Stimulated activated CD4-positive, alpha-beta T cell treated with anti-CD3 and anti-CD28 coated beads, Interleukin-4, amount 100 ng/mL, for 24 hours (primary cell): Measurements from ENCODE around the gene BCKDK.
A peak's percentile ranks its signal among the peaks of the same experiment; 100 is the strongest.

ENCODE experiments used
- DNase-seq: peaks from one replicate; pipeline ENCODE4 v3.0.0-alpha.2; 2020

Gene BCKDK

GRCh38 chr16:31080756-31081419, 27.3 kb upstream of the BCKDK start:
- DNase-seq = no peak

DNA sequence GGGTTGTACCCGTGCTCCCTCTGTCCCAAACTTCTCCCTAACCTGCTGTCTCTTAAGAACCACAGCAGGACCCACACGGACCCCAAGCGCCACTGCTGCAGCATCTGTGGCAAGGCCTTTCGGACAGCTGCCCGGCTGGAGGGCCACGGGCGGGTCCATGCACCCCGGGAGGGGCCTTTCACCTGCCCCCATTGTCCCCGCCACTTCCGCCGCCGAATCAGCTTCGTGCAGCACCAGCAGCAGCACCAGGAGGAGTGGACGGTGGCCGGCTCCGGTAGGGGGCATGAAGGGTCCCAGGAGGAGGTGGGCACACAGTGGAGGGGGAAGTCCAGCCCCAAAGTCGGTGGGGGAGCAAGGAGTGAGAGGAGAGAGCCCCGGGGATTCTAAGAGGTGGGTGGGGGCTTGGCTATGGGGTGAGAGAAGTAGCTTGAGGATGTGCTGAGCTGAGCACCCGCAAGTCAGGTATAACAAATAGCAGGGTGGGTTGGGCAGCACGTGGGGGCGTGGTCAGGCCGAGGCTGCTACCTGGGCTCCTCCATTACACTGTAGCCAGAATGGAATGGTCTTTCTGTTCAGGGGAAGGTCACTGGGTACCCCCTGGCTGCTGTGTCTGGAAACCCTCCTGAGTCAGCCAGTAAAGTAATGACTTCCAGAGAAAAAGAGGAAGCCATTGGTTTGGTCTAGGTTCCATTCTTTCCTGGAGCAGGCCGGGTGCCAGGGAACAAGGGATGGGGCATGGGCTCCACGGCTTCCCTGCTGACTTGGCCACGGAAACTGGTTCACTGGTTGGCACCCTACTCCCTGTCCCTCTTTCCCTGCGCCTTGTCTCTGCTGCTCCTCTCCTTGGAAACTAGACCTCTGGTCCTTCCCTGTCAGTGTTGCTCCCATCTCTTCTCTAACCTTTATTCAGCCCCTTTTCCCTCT, 26.5 kb upstream of the BCKDK start:
- no peak for DNase-seq

- DNase-seq = no peak
These were observed 25.7 kb upstream of the BCKDK start for GRCh38 chr16:31082368-31083045.

GRCh38 chr16:31083081-31083480, 25.1 kb upstream of the BCKDK start:
- DNase-seq = no peak

DNA sequence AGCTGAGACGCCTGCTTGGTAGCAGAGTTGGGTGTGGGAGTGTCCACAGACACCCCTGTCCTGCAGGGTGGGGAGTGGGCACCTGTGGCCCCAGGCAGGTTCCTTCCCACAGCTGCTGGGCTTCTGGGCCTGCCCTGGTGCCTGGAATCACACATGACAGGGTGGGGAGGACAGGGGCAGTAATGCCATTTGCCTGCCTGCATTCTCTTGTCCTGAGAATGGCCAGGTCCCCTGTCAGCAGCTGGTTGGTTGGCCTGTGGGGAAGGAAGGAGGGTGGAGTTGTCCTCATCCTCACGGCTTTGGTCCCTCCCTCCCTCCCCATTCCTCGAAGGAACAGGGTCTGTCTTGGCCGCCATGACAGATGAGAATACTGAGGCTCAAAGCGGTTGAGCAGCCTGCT, 24.6 kb upstream of the BCKDK start:
- no peak for DNase-seq

DNA sequence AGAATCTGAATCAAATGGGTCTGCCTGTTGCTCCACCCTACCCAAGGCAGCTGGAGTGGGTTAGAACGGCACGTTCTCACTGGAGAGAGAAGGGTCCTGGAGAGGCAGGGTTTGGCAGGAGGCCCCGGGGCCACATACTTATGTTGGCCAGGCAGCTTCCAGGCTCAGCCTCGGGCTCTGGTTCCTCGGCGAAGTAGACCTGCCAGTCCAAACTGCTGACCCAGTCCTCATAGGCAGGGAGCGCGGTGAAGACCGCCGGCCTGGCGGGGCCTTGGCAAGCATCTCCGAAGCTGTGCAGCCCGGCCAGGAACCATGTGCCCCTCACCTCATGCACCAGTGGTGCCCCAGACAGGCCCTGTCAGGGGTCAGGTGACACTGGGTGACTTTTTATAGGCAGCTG, 24.2 kb upstream of the BCKDK start:
- DNase-seq = no peak

DNA sequence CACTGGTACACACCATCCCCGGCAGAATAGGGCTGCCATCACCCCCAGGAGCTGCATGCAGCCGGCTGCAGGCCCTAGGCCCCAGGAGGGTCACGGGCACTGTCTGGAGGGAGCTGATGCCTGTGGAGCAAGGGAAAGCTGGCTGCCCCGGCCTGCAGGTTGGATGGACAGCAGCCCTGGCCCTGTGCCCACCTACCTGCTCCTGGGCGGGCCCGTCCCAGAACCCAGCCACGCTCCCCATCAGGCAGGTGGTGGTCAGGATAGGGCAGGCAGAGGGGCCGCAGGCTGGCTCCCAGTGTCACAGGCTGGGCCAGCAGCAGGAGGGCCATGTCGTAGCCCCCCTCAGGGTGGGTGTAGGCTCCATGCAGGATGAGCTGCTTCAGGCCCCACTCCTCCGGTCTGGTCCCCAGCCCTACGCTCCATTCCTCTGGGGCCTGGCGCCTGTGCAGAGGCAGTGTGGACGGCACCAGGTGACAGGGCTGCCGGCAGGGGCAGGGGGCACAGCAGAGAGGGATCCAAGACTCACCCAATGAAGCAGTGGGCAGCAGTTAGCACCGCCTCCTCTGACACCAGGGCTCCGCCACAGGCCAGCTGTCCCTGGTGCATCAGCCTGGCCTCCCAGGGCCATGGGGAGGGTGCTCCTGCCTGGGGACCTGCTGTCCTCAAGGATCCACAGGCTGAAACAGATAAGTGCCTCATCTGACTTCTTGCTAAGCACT, 23.4 kb upstream of the BCKDK start:
- no peak for DNase-seq

GRCh38 chr16:31085411-31085810, 22.8 kb upstream of the BCKDK start:
- DNase-seq = no peak

DNA sequence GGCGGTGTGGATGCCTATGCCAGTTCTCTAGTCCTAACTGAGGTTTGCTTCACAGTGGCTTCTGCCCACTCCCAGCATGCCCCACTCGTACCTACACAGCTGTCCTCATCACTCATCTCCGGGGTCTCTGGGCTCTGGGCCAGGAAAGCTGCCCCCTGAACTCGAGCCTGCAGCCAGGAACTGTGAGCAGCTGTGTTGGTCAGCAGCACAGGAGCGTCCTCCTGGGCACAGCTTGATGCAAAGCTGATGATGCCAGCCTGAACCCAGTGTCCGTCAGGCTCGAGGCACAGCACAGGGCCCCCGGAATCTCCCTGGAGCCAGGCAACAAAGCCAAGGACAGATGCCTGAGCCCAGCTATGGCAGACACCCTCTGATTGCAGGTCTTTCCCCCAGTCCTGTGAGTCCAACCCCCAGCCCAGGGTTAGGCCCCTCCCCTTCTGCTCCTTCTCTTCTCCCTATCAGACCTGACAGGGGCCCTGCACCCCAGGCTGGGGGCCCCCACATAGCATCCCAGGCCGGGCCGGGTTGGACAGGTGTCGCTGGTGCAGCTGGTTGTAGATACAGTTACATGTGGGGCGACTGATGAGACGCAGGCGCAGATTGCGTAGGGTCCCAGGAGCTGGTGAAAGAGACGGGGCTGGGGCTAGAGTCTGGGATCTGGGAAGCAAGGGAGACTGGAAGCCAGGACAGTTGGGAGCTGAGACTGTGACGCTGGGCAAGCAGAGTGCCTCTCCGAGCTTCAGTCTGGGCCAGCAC, 22.1 kb upstream of the BCKDK start:
- DNase-seq = no peak

DNA sequence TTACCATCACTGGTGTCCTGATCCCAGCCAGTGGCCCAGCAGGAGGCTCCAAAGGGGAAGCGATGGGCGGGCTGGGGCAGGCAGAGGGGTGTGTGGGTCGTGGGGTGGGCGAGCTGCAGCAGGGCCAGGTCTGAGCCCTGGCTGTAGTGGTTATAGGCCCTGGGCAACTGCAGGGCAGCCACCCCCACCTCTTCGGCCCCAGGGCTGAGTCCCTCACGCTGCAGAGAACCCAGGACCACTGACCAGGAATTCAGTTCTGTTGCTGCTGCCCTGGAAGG, 21.6 kb upstream of the BCKDK start:
- DNase-seq = no peak

DNA sequence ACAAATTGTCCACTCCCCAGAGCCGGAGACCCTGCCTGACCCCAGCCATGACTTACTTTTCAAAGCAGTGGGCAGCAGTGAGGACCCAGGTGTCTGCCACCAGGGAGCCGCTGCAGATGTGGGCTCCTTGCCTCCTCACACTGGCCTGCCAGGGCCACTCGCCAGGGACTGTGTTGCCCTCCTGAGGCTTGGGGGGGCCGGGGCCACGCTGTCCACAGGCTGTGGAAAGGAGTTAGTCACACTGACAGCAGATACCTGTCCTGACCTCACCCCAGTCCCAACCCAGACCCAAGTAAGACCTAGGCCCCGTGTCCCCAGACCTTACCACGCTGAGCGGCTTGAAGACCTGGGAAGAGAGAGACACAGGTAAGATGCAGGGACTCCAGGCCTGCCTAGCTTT, 20.7 kb upstream of the BCKDK start:
- no peak for DNase-seq

DNA sequence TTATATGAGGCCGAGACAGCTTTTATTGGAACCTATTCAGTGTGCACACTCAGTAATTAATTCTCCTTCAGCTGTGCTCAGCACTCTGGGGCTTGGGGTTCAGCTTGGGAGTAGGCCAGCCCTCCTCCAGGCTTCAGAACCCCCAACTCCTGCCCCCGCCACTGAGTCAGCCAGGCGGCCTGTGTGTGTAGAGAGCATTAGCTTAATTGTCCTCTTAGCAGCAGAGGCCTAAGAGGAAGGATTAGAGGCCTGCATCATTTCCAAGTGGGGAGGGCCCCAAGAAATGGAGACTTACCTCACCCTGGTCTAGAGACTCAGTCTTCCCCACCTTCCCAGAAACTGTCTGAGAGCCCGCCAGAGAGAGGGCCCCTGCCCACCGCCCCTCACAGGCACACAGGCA, 20.2 kb upstream of the BCKDK start:
- DNase-seq = no peak

DNA sequence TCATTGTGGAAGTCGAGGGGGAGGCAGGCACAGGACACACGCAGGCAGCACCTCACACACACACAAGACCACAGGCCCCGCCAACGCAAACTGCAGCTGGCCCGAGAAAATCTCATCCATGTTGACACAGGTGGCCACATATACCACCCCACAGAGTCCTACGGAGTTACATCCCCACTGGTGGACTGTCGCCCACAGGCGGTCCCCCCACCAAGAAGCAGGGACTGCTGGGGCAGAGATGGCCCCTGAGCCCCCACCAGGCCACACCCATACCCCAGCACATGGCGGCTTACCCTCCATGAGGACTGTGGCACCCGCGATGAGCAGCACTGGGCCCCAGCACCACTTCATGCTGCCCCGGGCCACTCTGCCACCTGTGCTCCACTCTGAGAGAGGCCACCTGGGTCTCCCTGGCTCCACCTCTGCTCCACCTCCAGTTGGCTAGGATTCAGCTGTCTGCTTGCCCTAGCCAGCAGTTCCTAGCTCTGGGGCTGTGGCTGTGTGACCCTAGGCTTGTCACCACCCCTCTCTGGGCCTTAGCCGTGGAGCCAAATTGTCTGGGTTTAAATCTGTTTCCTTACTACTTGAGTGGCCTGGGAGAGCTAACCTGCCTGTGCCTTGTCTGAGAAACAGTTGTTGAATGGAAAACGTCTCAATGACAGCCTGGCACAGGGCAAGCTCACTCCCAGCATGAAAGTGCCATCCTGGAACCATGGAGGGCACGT, 19.6 kb upstream of the BCKDK start, which contains the start of gene PRSS53:
TSS of gene PRSS53 (minus strand) at position 485 of the 725 bp plus-strand sequence. CDS start at position 351, 134 bp downstream.
- DNase-seq = no peak

- no peak for DNase-seq
These were observed 19.0 kb upstream of the BCKDK start for GRCh38 chr16:31089199-31089598.

- no peak for DNase-seq
These were observed 17.6 kb upstream of the BCKDK start for GRCh38 chr16:31090540-31090939.

GRCh38 chr16:31092330-31092729, 15.9 kb upstream of the BCKDK start:
- no peak for DNase-seq

DNA sequence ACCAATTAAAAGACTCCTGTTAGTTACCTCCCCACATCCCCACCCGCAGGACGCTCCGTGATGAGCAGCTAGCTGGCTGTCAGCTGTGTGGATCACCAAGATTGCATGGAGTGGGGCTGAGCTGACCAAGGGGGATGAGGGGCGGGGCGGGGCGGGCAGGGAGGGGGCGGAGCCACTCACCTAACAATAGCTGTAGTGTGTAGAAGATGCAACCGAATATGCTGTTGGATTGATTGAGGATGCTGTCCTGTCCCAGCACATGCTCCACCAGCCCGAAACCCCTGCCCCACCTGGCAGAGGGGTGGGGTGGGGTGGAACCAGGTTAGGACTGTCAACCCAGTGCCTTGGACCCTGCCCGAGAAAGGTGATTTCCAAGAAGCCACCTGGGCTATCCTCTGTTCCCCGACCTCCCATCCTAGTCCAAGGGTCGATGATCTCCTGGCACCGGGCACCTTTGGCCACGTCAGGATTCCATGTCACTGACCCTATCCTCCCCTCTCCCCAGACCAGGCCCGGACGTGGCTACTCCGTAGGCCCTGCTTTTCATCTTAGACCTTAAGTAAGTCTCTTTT, 15.0 kb upstream of the BCKDK start:
- no peak for DNase-seq

- no peak for DNase-seq
These were observed 14.1 kb upstream of the BCKDK start for GRCh38 chr16:31094088-31094423.

GRCh38 chr16:31094424-31095120, 13.6 kb upstream of the BCKDK start, which contains the start of gene VKORC1:
TSS of gene VKORC1 (minus strand) at chr16:31094797. CDS start at chr16:31094729, 68 bp downstream.
- DNase-seq = peak; percentile 92

- DNase-seq = no peak
These were observed 8.1 kb upstream of the BCKDK start for GRCh38 chr16:31099860-31100638.
